ENCODE results near the gene TMEM91.

- no peak for TF ChIP-seq CTCF (optimal IDR thresholded peaks at IDR 0.05 in 1 of 3, IDR thresholded peaks at IDR 0.05 in 1 of 3, conservative IDR thresholded peaks at IDR 0.05 in 1 of 3; ENCODE audit: extremely low read depth in 1 of 3, insufficient read depth in 2 of 3, low read length in 3 of 3)
- no peak for TF ChIP-seq EZH2 (IDR thresholded peaks at IDR 0.05; ENCODE audit: low read length)
Observed at GRCh38 chr19:41327076-41327575, 49.2 kb upstream of the TMEM91 start.

All from keratinocyte (primary cell).